Measurements from ENCODE around the gene SPTLC2. TPM values are rescaled to one million over a fixed set of nuclear protein-coding genes. Genes with fewer than 3 reads are reported as not detected.

Gene SPTLC2
- total RNA-seq, 1 donor from 2014 or later: 42.8 TPM

DNA sequence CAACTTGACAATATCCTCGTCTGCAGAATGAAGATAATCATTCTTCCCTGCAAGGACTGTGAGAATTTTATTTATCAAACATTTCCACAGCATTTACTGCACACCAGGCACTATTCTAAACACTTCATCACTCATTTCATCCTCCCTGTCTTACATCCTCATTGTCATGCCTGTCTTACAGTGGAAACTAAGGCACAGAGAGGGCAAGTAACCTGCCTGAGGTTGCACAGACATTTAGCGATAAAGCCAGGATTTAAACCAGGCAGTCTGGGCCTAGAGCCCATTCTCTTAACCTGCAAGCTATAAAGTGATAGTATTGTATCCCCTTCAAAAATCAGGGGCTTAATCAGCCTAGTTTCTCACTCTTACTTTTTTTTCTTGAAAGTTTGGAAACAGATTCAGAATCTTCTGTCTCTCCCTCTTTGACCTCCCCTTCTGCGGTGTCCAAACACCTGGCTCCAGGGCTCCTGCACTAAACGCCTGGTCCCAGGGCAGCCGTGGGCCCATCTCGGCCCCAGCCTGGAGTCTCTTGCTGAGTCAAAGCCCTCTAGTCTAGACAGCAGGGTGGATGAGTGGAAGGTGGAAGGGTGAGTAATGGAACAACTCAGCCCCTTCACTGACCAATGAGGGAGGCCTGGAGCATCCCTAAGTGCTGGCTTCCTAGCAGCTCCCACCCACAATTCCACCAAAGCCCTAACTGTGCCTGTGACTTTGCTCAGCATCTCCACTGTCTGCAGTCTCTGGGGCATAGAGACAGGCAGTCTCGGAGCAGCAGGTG lies 130.3 kb downstream of the SPTLC2 start:
- no peak for DNase-seq (ENCODE audit: low read depth)
- H3K4me3 ChIP-seq (ENCODE audit: low read depth, low read length): no peak overlapping the region
- TF ChIP-seq, protein P1, sequence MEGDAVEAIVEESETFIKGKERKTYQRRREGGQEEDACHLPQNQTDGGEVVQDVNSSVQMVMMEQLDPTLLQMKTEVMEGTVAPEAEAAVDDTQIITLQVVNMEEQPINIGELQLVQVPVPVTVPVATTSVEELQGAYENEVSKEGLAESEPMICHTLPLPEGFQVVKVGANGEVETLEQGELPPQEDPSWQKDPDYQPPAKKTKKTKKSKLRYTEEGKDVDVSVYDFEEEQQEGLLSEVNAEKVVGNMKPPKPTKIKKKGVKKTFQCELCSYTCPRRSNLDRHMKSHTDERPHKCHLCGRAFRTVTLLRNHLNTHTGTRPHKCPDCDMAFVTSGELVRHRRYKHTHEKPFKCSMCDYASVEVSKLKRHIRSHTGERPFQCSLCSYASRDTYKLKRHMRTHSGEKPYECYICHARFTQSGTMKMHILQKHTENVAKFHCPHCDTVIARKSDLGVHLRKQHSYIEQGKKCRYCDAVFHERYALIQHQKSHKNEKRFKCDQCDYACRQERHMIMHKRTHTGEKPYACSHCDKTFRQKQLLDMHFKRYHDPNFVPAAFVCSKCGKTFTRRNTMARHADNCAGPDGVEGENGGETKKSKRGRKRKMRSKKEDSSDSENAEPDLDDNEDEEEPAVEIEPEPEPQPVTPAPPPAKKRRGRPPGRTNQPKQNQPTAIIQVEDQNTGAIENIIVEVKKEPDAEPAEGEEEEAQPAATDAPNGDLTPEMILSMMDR (conservative IDR thresholded peaks at IDR 0.05; ENCODE audit: low read depth, low read length): no peak

DNA sequence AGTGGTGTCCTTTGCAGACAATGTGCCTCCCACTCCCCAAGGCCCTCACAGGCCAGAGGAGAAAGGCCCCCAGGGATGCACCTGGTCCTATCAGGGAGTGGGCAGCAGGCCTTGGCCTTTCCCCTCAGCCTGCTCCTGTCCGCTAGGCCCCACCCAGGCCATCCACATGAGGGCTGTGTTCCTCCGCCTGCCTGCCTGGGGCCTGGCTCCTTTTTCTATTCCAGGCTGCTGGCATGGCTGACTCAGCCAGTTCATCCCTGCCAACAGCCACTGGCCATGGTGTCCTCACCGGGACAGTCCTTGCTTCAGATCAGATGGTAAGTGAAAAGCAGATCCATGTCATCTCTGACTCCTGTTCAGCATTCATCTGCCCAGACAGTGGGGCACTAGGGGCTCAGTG lies 131.2 kb downstream of the SPTLC2 start:
- TF ChIP-seq, protein P1 (conservative IDR thresholded peaks at IDR 0.05; ENCODE audit: low read depth, low read length): no peak
- DNase-seq (ENCODE audit: low read depth): no peak
- no peak overlapping the region for H3K4me3 ChIP-seq (ENCODE audit: low read depth, low read length)

DNA sequence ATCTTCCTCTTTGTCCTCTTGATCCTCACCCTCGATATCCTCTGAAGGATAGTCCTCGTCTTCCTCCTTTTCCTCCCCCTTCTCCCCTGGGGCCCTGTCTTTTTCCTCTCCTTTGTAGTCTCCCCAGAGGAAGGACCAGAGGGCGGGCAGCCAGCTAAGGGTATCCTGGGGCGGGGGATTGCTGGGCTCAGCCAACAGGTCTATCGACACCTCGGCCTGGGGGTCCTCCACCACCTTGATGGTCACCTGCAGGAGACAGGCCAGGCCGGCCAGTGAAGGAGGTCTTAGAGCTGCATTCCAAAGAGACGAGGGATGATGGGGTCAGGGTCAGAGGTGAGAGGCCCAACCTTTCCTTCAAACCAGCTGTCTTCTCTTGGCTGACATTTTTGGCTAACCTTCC lies 134.0 kb downstream of the SPTLC2 start:
- H3K4me3 ChIP-seq (ENCODE audit: low read depth, low read length): no peak overlapping the region
- TF ChIP-seq, protein P1 (conservative IDR thresholded peaks at IDR 0.05; ENCODE audit: low read depth, low read length): no peak
- no peak for DNase-seq (ENCODE audit: low read depth)

DNA sequence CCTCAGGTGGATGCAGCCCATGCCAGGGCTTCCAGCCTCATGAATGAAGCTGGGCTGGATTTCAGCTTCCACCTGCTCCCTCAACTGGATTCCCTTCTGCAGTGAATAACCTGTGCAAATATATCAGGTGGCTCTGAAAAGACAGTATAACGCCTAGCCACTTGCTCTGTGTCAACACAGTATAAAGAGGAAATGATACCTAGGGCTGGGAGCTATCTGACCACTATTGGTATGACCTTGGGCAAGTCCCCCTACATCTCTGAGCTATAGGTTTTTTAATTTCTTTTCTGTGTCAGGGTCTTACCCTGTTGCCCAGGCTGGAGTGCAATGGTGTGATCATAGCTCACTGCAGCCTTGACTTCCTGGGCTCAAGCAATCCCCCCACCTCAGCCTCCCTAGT lies 137.6 kb downstream of the SPTLC2 start:
- no peak for DNase-seq (ENCODE audit: low read depth)
- H3K4me3 ChIP-seq (ENCODE audit: low read depth, low read length): no peak overlapping the region
- TF ChIP-seq, protein P1 (conservative IDR thresholded peaks at IDR 0.05; ENCODE audit: low read depth, low read length): no peak

DNA sequence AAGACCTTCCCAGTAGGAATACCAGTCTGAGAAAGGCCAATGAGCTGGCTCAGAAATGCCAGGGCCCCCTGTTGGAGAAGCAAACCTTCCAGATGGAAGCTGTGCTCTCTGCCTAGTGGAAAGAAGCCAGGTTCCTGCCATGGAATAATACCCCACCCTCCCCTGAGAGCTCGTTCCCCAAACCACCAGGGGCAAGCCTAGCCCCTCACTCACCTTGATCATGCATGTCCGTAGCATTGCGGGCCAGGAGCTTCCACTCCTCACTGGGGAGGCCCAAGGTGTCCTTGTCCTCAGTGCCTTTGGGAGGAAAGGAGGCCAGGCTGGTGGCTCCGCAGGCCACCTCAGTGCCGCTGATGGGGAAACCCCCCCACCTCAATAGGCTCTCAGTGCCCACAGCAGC lies 138.4 kb downstream of the SPTLC2 start:
- H3K4me3 ChIP-seq (ENCODE audit: low read depth, low read length): no peak overlapping the region
- TF ChIP-seq, protein P1 (conservative IDR thresholded peaks at IDR 0.05; ENCODE audit: low read depth, low read length): no peak
- no peak for DNase-seq (ENCODE audit: low read depth)

DNA sequence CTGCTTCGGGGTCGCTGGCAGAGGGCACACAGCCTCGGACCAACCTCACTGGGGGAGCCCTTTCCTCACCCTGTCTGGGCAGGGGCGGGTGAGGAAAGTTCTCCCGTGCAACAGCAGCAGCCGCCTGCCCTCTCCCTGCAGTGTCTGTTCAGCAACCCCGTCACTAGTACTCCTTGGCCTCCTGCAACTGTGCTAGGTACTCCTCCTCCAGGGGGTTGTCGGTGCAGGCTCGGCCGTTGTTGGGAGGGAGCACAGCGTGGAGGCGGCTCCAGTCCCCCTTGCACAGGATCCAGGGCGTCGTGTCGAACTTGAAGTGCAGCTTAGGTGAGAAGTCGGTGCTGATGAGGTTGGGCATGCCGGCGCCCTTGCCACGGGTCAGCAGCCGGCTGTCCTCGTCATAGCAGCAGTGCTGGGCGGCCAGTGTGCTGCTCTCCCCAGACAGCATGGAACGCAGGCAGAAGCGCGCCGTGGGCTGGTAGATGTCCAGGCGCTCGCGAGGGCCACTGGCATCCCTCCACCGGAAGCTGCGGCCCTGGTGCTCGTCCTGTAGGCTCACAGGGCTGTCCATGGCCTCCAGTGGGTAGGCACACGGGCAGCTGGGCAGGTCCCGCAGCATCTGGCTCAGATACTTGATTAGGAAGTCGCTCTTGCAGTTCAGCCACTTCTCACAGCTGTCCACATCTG lies 140.9 kb downstream of the SPTLC2 start:
- TF ChIP-seq, protein P1 (conservative IDR thresholded peaks at IDR 0.05; ENCODE audit: low read depth, low read length): no peak
- no peak for DNase-seq (ENCODE audit: low read depth)
- H3K4me3 ChIP-seq (ENCODE audit: low read depth, low read length): no peak overlapping the region
